ENCODE data around the gene TRIM8.
"Not testable (repeated sequence)": the region's sequence is repeated elsewhere in the genome, so short reads cannot be mapped to it uniquely, and the experiment has no call there.

Gene TRIM8

DNA sequence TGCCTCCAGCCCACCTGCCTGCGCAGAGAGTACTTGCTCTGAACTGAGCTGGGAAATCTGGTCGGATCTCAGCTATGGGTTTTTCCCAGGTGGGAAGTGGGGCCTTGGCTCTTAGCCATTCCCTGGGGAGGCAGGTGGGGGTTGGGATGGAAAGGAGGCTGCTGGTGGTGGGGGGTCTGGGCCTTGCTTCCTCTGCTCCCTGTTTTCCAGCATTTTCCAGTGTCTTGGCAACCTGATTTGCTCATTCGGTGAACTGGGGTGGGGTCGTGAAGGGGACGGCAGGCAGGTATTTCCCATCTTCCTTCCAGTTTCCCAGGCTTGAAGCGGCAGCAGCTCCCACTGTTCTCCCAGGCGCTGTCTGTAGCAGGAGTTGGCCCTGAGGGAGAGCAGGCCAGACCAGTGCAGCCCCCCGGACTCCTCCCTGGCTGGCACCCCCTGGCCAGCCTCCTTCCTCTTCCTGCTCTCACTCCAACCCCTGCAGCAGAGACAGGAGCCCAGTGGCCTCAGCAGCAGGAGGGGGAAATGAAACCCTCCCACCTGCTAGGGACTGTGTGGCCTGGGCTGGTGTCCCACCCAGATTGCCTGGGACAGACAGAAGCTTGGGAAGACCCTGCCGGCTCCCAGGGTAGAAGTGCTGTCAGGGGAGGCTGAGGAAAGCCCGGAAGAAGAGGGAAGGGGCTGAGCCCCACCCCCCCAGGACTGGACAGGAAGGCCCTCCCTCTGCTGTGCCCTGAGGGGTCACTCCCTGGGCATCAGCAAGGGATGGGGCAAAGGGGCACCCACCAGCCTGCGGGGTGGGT lies 6.6 kb downstream of the TRIM8 start:
- no peak for FAIRE-seq

DNA sequence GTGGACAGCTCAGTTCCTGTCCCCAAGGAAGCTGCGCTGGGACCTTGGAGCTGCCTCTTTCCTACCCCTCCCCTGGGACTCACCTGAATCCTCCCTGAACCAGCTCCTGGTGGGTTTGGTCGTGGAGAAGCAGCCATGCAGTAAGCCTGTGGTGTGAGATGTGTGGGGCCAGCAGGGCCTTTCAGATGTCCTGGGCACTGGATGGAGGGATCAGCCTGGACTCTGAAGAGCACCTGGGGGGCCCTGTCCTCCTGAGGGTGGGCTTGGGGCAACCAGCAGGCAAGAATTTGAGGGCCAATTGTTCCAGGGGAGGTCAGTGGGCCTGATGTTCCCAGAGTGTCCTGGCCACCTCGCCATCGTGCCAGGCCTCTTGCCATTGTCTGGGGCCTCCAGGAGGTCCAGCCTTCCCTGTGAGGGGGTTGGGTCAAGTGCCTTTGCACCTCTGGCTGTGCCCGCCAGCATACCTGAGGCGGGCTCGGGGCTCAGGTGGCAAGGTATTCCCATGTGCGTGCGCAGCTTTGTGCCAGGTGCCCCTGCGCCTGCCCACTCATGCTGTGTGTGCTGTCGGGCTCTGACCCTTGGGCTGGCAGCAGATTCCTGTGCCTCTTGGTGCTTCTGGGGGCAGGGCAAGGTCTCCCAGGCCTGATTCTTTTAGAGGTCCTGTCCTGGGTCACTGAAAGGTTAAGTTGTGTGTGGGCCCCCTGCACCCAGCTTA lies 7.3 kb downstream of the TRIM8 start:
- FAIRE-seq, result no peak

- FAIRE-seq, result no peak
Observed at GRCh38 chr10:102652170-102652916, 8.1 kb downstream of the TRIM8 start.

GRCh38 chr10:102653060-102653459 lies 8.8 kb downstream of the TRIM8 start:
- FAIRE-seq, result no peak

GRCh38 chr10:102654566-102654965 lies 10.3 kb downstream of the TRIM8 start:
- FAIRE-seq, result no peak

DNA sequence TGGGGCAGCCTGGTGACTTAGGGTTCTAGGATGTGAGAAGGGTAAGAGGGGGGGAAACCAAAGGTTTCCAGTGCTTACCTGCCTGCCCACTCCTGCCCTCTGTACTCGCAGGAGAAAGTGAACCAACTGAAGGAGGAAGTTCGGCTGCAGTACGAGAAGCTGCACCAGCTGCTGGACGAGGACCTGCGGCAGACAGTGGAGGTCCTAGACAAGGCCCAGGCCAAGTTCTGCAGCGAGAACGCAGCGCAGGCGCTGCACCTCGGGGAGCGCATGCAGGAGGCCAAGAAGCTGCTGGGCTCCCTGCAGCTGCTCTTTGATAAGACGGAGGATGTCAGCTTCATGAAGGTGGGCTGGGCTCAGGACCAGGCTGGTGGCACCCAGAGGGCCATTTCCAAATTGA lies 10.7 kb downstream of the TRIM8 start:
- FAIRE-seq, result no peak

DNA sequence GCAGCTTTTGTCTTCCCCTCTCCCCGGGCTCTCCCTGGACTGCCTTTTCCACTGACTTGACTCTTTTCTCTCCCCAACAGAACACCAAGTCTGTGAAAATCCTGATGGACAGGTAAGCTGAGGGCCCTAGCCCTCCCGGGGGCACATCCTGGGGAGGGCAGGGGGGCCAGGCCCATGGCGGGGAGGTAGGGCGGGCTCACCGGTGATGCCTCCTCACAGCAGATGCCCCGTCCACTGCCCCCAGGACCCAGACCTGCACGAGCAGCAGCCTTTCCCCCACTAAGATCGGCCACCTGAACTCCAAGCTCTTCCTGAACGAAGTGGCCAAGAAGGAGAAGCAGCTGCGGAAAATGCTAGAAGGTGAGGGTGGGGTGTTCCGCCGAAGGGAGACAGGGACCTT lies 11.7 kb downstream of the TRIM8 start:
- no peak for FAIRE-seq

GRCh38 chr10:102656791-102657371 lies 12.6 kb downstream of the TRIM8 start:
- no peak for FAIRE-seq

- no peak for FAIRE-seq
Observed at GRCh38 chr10:102657451-102657850, 13.2 kb downstream of the TRIM8 start.

- no peak for FAIRE-seq
Observed at GRCh38 chr10:102657984-102658724, 13.9 kb downstream of the TRIM8 start.

GRCh38 chr10:102658802-102659201 lies 14.5 kb downstream of the TRIM8 start:
- FAIRE-seq, result no peak

DNA sequence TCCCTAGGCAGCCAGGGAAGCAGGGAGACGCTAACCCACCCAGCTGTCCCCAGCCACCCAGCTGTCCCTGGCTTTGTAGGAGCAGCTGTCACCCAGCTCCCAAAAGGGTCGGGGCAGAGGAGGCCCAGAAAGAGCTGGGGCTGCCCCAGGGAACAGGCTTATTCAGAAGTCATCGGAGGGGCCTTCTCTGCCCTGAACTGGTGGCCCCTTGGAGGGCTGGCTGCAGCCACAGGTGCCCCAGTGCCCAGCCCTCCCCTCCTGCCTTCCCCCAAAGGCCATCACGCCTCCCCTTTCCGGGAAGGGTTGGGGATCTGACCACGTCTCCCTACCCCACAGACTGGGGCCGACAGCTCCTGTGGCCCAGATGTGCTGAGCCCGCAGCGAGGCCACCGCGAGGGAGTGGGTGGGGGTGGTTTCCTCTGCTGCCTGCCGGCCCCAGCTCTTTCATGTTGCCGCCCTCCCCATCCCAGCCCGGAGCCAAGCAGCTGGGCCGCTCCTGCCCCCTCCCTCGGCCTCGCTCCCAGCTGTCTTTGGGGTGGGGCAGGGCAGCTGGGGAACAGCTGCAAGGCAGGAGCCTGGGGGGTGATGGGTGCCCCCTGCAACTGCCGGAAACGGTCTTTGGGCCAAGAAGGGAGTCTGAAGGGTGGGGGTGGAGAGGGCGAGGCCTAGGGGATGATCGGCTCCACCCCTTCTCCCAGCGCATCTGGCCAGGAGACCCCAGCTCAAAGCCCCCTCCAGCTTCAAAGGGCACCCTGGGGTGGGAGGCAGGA lies 16.8 kb downstream of the TRIM8 start:
- FAIRE-seq, result peak; percentile 4

DNA sequence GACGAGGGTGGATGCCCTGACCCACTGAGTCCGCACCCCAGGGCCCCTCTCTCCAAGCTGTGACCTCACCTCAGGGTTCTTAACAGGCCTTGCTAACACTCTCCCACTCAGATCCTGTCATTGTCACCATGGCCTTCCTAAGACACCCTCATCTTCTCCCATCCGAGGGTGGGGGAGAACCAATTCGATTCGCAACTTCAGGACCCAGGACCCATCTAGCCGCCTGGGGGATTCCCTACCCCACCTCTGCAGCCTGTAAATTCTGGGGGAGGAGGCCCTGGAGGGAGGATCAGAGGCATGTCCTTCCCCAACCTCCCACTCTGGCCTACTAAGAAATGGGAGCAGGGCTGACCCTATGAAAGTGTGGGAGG lies 17.4 kb downstream of the TRIM8 start:
- no peak for FAIRE-seq

GRCh38 chr10:102665904-102666509 lies 21.7 kb downstream of the TRIM8 start:
- FAIRE-seq, result no peak

DNA sequence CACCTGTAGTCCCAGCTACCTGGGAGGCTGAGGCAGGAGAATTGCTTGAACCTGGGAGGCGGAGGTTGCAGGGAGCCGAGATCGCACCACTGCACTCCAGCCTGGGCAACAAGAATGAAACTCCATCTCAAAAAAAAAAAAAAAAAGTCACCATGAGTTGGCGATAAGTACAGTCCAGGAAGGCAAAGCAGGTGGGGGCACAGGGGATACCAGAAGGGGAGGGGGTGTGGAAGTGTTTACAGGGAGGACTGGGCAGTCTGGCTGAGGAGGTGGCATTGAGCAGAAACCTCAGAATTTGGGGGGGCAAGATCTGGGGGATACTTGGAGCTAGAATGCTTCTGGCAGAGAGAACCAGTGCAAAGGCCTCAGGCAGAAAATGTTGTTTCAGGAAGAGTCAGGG lies 23.1 kb downstream of the TRIM8 start:
- FAIRE-seq, result not testable (repeated sequence)

GRCh38 chr10:102668326-102669107 lies 24.2 kb downstream of the TRIM8 start:
- no peak for FAIRE-seq

DNA sequence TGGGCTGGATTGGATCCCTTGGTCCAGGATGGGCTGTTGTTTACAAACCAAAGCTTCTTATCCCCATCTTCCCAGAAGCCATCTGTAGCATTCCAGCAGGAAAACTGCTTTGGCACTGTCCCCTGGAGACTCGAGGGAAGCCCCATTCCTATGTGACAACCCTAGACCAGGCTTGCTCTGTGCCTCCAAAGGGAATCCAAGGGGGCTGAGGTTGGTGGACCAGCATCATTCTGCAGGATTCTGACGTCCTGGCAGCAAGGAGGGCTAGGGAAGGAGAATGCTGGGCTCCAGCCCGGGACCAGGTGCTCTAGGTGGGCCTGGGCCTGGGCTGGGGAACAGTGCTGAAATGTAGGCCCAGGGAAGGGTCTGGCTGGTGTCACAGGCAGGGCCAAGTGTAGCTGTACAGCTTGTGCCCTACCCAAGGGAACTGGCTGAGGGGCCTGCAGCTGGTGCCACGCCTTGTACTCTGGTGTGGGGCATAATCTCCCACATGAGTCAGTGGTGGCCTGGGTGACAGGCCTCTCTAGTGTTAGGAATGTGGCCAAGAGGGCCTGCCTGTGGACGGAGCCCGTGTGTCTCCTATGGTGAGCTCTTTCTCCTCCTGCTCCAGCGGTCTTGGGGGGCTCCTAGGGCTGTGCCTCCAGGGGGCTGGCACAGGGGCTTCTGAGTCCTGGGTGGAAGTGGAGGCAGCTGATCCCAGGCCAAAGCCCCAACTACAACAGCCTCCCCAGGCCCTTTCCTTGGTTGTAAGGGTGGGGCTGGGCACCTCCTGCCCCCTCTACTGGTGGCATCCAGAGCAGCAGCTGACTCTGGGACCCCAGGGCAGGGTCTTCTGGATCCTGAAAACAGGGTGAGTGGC lies 25.2 kb downstream of the TRIM8 start:
- no peak for FAIRE-seq

- no peak for FAIRE-seq
Observed at GRCh38 chr10:102670065-102670670, 25.9 kb downstream of the TRIM8 start.

DNA sequence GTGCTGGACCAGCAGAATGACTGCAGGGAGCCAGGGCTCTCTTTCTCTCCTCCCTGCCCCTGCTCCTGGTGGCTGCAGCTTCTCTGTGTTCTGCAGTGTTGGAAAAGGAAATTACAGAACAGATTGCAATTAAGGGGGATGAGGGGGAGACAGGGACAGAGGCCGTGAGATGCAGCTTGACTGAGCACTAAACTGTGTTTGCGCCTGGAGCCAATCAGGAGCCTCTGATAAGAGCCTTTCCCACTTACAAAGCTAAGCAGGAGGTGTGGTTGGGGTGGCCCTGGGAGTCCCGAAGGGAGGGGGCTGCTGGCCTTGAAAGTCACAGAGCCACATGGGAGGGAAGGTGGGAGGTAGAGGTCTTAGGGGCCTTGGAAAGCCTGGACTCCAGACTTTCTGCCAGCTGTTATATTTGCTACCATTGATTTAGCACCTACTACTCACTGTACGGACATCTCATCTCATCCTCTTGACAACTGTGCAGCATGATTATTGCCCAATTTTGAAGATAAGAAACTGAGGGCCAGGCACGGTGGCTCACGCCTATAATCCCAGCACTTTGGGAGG lies 26.7 kb downstream of the TRIM8 start:
- FAIRE-seq, result no peak
